Brain microvascular endothelial cell (primary cell): ENCODE measurements around the gene NAV1.

Experiments used
- DNase-seq: peaks from one replicate; pipeline ENCODE4 v3.0.0-alpha.2; 2020
- H3K27ac ChIP-seq: fragments of 250-450 bp; sonication (Bioruptor Pico); 2 replicates; pipeline ENCODE4 v1.5.1; 2020; ENCODE audit warnings: mild to moderate bottlenecking, moderate library complexity
- H3K27me3 ChIP-seq: fragments of 250-450 bp; sonication (Bioruptor Pico); replicated peaks from 2 replicates; pipeline ENCODE4 v1.5.1; 2020; ENCODE audit warnings: mild to moderate bottlenecking
- H3K36me3 ChIP-seq: fragments of 250-450 bp; sonication (Bioruptor Pico); replicated peaks from 2 replicates; pipeline ENCODE4 v1.5.1; 2020; ENCODE audit warnings: mild to moderate bottlenecking
- H3K4me3 ChIP-seq: 2 replicates; pipeline ENCODE4 v1.5.1; 2011; ENCODE audit warnings: low read depth, mild to moderate bottlenecking, control low read depth, low read length, moderate library complexity
- CTCF ChIP-seq: IDR thresholded peaks from 2 replicates; pipeline ENCODE4 v1.5.1; 2011; ENCODE audit warnings: low read depth, mild to moderate bottlenecking, moderate library complexity, low read length, control low read depth, inconsistent platforms; ENCODE audit errors: missing control alignments
- in situ Hi-C: cut with HindIII; loops from 2 replicates; pipeline ENCODE4 v1.10.0; 2017; ENCODE audit warnings: low sequenced_read_pairs, low pct_ligation_motif_present

Gene NAV1

GRCh38 chr1:201584471-201585092 lies 45.7 kb downstream of the NAV1 start:
- no peak for TF ChIP-seq CTCF
- no peak overlapping the region for H3K4me3 ChIP-seq
- in situ Hi-C loops = no loop called here
- DNase-seq = peak; percentile 48
- no peaks in the 10 kb centered on the region for H3K36me3 ChIP-seq
- peak overlapping the region; percentile 48 for H3K27ac ChIP-seq
- no peaks in the 10 kb centered on the region for H3K27me3 ChIP-seq

- DNase-seq = peak; percentile 29
- in situ Hi-C loops = no loop called here
- H3K27me3 ChIP-seq = no peaks in the 10 kb centered on the region
- H3K36me3 ChIP-seq = no peaks in the 10 kb centered on the region
- TF ChIP-seq CTCF = no peak
- no peak overlapping the region for H3K4me3 ChIP-seq
- peak overlapping the region; percentile 48 for H3K27ac ChIP-seq
These were observed 46.2 kb downstream of the NAV1 start for GRCh38 chr1:201585093-201585483.

GRCh38 chr1:201585901-201586300 lies 47.0 kb downstream of the NAV1 start:
- in situ Hi-C loops = no loop called here
- peaks cover 5% of the 10 kb centered on the region for H3K36me3 ChIP-seq
- no peaks in the 10 kb centered on the region for H3K27me3 ChIP-seq
- no peak for TF ChIP-seq CTCF
- peak overlapping the region; percentile 10 for H3K27ac ChIP-seq
- no peak overlapping the region for H3K4me3 ChIP-seq
- no peak for DNase-seq

- in situ Hi-C loops = no loop called here
These were observed 47.9 kb downstream of the NAV1 start for GRCh38 chr1:201586806-201587205.

GRCh38 chr1:201587729-201588128 lies 48.8 kb downstream of the NAV1 start:
- in situ Hi-C loops = no loop called here
- Histone ChIP-seq H3K27me3 (no peaks in the 10 kb centered on the region), H3K27ac (no peak overlapping the region), H3K4me3 (no peak overlapping the region), H3K36me3 (peaks cover 6% of the 10 kb centered on the region)
- no peak for TF ChIP-seq CTCF
- DNase-seq = no peak

More at GRCh38 chr1:201586806-201587205, 47.9 kb downstream of the NAV1 start:
- Histone ChIP-seq H3K27me3 (no peaks in the 10 kb centered on the region), H3K27ac (no peak overlapping the region), H3K4me3 (no peak overlapping the region), H3K36me3 (peaks cover 6% of the 10 kb centered on the region)
- no peak for TF ChIP-seq CTCF
- DNase-seq = no peak
